ENCODE measurements around the gene CDKN1C.

The CDKN1C gene

GRCh38 chr11:2841411-2842190 lies 44.0 kb downstream of the CDKN1C start:
- DNase-seq, result no peak

GRCh38 chr11:2839395-2839943 lies 46.1 kb downstream of the CDKN1C start:
- no peak for DNase-seq

GRCh38 chr11:2838676-2839294 lies 46.8 kb downstream of the CDKN1C start:
- DNase-seq, result no peak

GRCh38 chr11:2838091-2838490 lies 47.5 kb downstream of the CDKN1C start:
- no peak for DNase-seq

GRCh38 chr11:2837651-2838050 lies 47.9 kb downstream of the CDKN1C start:
- DNase-seq, result no peak

- no peak for DNase-seq
These were observed 48.4 kb downstream of the CDKN1C start for GRCh38 chr11:2837096-2837601.

- DNase-seq, result no peak
These were observed 49.1 kb downstream of the CDKN1C start for GRCh38 chr11:2836315-2837095.

GRCh38 chr11:2835751-2836150 lies 49.8 kb downstream of the CDKN1C start:
- no peak for DNase-seq

GRCh38 chr11:2835296-2835695 lies 50.3 kb downstream of the CDKN1C start:
- no peak for DNase-seq

- DNase-seq, result no peak
These were observed 50.9 kb downstream of the CDKN1C start for GRCh38 chr11:2834503-2835273.

- no peak for DNase-seq
These were observed 51.7 kb downstream of the CDKN1C start for GRCh38 chr11:2833716-2834502.

Measured in NCI-H1048 (cell line).